ENCODE data around the gene TTLL11.

TTLL11 gene

GRCh38 chr9:121840838-121841760, 252.0 kb downstream of the TTLL11 start:
- no peak overlapping the region for H3K4me3 ChIP-seq (ENCODE audit: low read depth in 1 of 2, low read length in 1 of 2)
- no peaks in the 10 kb centered on the region for H3K36me3 ChIP-seq
- H3K9me3 ChIP-seq = no peaks in the 10 kb centered on the region
- no peak for TF ChIP-seq CTCF (IDR thresholded peaks at IDR 0.05)
- no peaks in the 10 kb centered on the region for H3K27me3 ChIP-seq
- no peak overlapping the region for H3K27ac ChIP-seq
- H3K4me1 ChIP-seq (ENCODE audit: control insufficient read depth in 1 of 2, insufficient read depth in 1 of 2, low read depth in 1 of 2, low read length in 1 of 2) = no peaks in the 10 kb centered on the region

GRCh38 chr9:121839726-121840500, 253.2 kb downstream of the TTLL11 start:
- no peaks in the 10 kb centered on the region for H3K36me3 ChIP-seq

GRCh38 chr9:121838746-121839669, 254.1 kb downstream of the TTLL11 start:
- Histone ChIP-seq H3K4me1 (ENCODE audit: control insufficient read depth in 1 of 2, insufficient read depth in 1 of 2, low read depth in 1 of 2, low read length in 1 of 2) (no peaks in the 10 kb centered on the region), H3K4me3 (ENCODE audit: low read depth in 1 of 2, low read length in 1 of 2) (no peak overlapping the region), H3K36me3 (no peaks in the 10 kb centered on the region), H3K27me3 (no peaks in the 10 kb centered on the region), H3K27ac (no peak overlapping the region), H3K9me3 (no peaks in the 10 kb centered on the region)
- TF ChIP-seq CTCF (IDR thresholded peaks at IDR 0.05) = no peak

More at GRCh38 chr9:121839726-121840500, 253.2 kb downstream of the TTLL11 start:
- H3K9me3 ChIP-seq = no peaks in the 10 kb centered on the region
- no peak overlapping the region for H3K27ac ChIP-seq
- no peak overlapping the region for H3K4me3 ChIP-seq (ENCODE audit: low read depth in 1 of 2, low read length in 1 of 2)
- no peaks in the 10 kb centered on the region for H3K4me1 ChIP-seq (ENCODE audit: control insufficient read depth in 1 of 2, insufficient read depth in 1 of 2, low read depth in 1 of 2, low read length in 1 of 2)
- no peaks in the 10 kb centered on the region for H3K27me3 ChIP-seq
- no peak for TF ChIP-seq CTCF (IDR thresholded peaks at IDR 0.05)

- Histone ChIP-seq H3K4me3 (ENCODE audit: low read depth in 1 of 2, low read length in 1 of 2) (no peak overlapping the region), H3K4me1 (ENCODE audit: control insufficient read depth in 1 of 2, insufficient read depth in 1 of 2, low read depth in 1 of 2, low read length in 1 of 2) (no peaks in the 10 kb centered on the region), H3K27ac (no peak overlapping the region), H3K9me3 (no peaks in the 10 kb centered on the region), H3K36me3 (no peaks in the 10 kb centered on the region), H3K27me3 (no peaks in the 10 kb centered on the region)
- no peak for TF ChIP-seq CTCF (IDR thresholded peaks at IDR 0.05)
These were observed 255.8 kb downstream of the TTLL11 start for GRCh38 chr9:121837113-121837961.
